Progenitor cell of endocrine pancreas (in vitro differentiated cells): ENCODE data around the gene TACC2. TPM values are rescaled to one million over a fixed set of nuclear protein-coding genes. Genes with fewer than 3 reads are reported as not detected.
"Not testable (repeated sequence)": the region's sequence is repeated elsewhere in the genome, so short reads cannot be mapped to it uniquely, and the experiment has no call there.

Source experiments
- DNase-seq: peaks from one replicate; pipeline ENCODE4 v3.0.0; 2021; ENCODE audit warnings: low spot score; ENCODE audit not compliant: unreplicated experiment
- H3K27ac Mint-ChIP-seq: 2 replicates; pipeline ENCODE4 v1.8.0; 2021; ENCODE audit warnings: mild to moderate bottlenecking, moderate library complexity, mixed read lengths
- H3K27me3 Mint-ChIP-seq: 2 replicates; pipeline ENCODE4 v1.8.0; 2021; ENCODE audit warnings: mixed read lengths
- H3K36me3 Mint-ChIP-seq: 2 replicates; pipeline ENCODE4 v1.8.0; 2022; ENCODE audit warnings: mixed read lengths; ENCODE audit not compliant: insufficient read depth
- H3K4me1 Mint-ChIP-seq: 2 replicates; pipeline ENCODE4 v1.8.0; 2021; ENCODE audit warnings: low read depth, mixed read lengths
- H3K4me3 Mint-ChIP-seq: 2 replicates; pipeline ENCODE4 v1.8.0; 2021; ENCODE audit warnings: low read depth, mild to moderate bottlenecking, moderate library complexity, mixed read lengths
- H3K9me3 Mint-ChIP-seq: 2 replicates; pipeline ENCODE4 v1.8.0; 2021; ENCODE audit warnings: low read depth, mixed read lengths
- CTCF ChIP-seq: fragments of 200-600 bp; sonication (generic); IDR thresholded peaks from one replicate; pipeline ENCODE4 v1.5.0; 2021; ENCODE audit warnings: antibody characterized with exemption, mild to moderate bottlenecking; ENCODE audit not compliant: unreplicated experiment
- total RNA-seq: library from RNA; stranded (reverse); gene quantifications from 2 replicates; pipeline ENCODE4 v1.2.1, GENCODE V29; 2021

TACC2 gene
- total RNA-seq, 1 donor from 2014 or later: 60.4 TPM

GRCh38 chr10:122020226-122020625, 31.3 kb downstream of the TACC2 start:
- Mint-ChIP-seq H3K4me3 (no peak overlapping the region), H3K4me1 (peaks cover 5% of the 10 kb centered on the region), H3K27me3 (peaks cover 21% of the 10 kb centered on the region), H3K9me3 (no peaks in the 10 kb centered on the region), H3K36me3 (no peaks in the 10 kb centered on the region), H3K27ac (no peak overlapping the region)
- DNase-seq: no peak
- no peak for TF ChIP-seq CTCF

GRCh38 chr10:122021379-122021778, 32.4 kb downstream of the TACC2 start:
- no peak overlapping the region for H3K4me3 Mint-ChIP-seq
- H3K4me1 Mint-ChIP-seq: peaks cover 5% of the 10 kb centered on the region
- peaks cover 21% of the 10 kb centered on the region for H3K27me3 Mint-ChIP-seq
- no peak overlapping the region for H3K27ac Mint-ChIP-seq
- DNase-seq: no peak
- H3K36me3 Mint-ChIP-seq: no peaks in the 10 kb centered on the region
- TF ChIP-seq CTCF: no peak
- no peaks in the 10 kb centered on the region for H3K9me3 Mint-ChIP-seq

- H3K27me3 Mint-ChIP-seq: peaks cover 18% of the 10 kb centered on the region
- DNase-seq: no peak
- no peaks in the 10 kb centered on the region for H3K9me3 Mint-ChIP-seq
- peaks cover 5% of the 10 kb centered on the region for H3K4me1 Mint-ChIP-seq
- no peak for TF ChIP-seq CTCF
- H3K4me3 Mint-ChIP-seq: no peak overlapping the region
- no peaks in the 10 kb centered on the region for H3K36me3 Mint-ChIP-seq
- H3K27ac Mint-ChIP-seq: no peak overlapping the region
These were observed 32.9 kb downstream of the TACC2 start for GRCh38 chr10:122021828-122022227.

- no peak for TF ChIP-seq CTCF
- H3K4me3 Mint-ChIP-seq: no peak overlapping the region
- no peak for DNase-seq
These were observed 33.3 kb downstream of the TACC2 start for GRCh38 chr10:122022276-122022675.

GRCh38 chr10:122023257-122023656, 34.3 kb downstream of the TACC2 start:
- not testable (repeated sequence) for H3K4me3 Mint-ChIP-seq, H3K27ac Mint-ChIP-seq, H3K36me3 Mint-ChIP-seq, DNase-seq, H3K4me1 Mint-ChIP-seq, H3K9me3 Mint-ChIP-seq
- peaks cover 17% of the 10 kb centered on the region for H3K27me3 Mint-ChIP-seq

More at GRCh38 chr10:122022276-122022675, 33.3 kb downstream of the TACC2 start:
- peaks cover 5% of the 10 kb centered on the region for H3K4me1 Mint-ChIP-seq
- peaks cover 17% of the 10 kb centered on the region for H3K27me3 Mint-ChIP-seq
- H3K36me3 Mint-ChIP-seq: no peaks in the 10 kb centered on the region
- no peak overlapping the region for H3K27ac Mint-ChIP-seq
- no peaks in the 10 kb centered on the region for H3K9me3 Mint-ChIP-seq

GRCh38 chr10:122029499-122030199, 40.7 kb downstream of the TACC2 start:
- peaks cover 2% of the 10 kb centered on the region for H3K4me1 Mint-ChIP-seq
- H3K36me3 Mint-ChIP-seq: no peaks in the 10 kb centered on the region
- H3K27ac Mint-ChIP-seq: no peak overlapping the region
- DNase-seq: no peak
- no peaks in the 10 kb centered on the region for H3K9me3 Mint-ChIP-seq
- TF ChIP-seq CTCF: no peak
- no peaks in the 10 kb centered on the region for H3K27me3 Mint-ChIP-seq
- no peak overlapping the region for H3K4me3 Mint-ChIP-seq
